Measurements from ENCODE around the gene NTRK3. TPM values are rescaled to one million over a fixed set of nuclear protein-coding genes. Genes with fewer than 3 reads are reported as not detected.

Gene NTRK3
- total and polyA plus RNA-seq, 2 of the 8 experiments (the other 6 are each of a cell fraction or from before 2014, with no cell fraction given) = 4.5 to 6.8 TPM

GRCh38 chr15:88089024-88089620, 167.4 kb downstream of the NTRK3 start (continued):
- TF ChIP-seq MAX (IDR thresholded peaks at IDR 0.05) (no peak), GABPA (IDR thresholded peaks at IDR 0.05; ENCODE audit: borderline replicate concordance, insufficient read depth, low read length) (no peak), SAP30 (IDR thresholded peaks at IDR 0.05; ENCODE audit: insufficient read depth, insufficient replicate concordance, low read length) (no peak), SUZ12 (IDR thresholded peaks at IDR 0.05; ENCODE audit: low read length) (no peak)
